Esophagus squamous epithelium (tissue), 5 donors: ENCODE measurements around the gene PNMA1. TPM values are rescaled to one million over a fixed set of nuclear protein-coding genes. Genes with fewer than 3 reads are reported as not detected.
A peak's percentile ranks its signal among the peaks of the same experiment; 100 is the strongest.

Source experiments
- DNase-seq: peaks from one replicate; lab custom pipeline; 2025; lab: John Stamatoyannopoulos, UW
- H3K27ac ChIP-seq, 4 donors: fragments of 200-600 bp; sonication (generic); one replicate each; pipeline ENCODE4 v1.5.1; 2016 to 2019; ENCODE audit warnings: mild to moderate bottlenecking in 1 of 4
- H3K27me3 ChIP-seq, 4 donors: fragments of 200-600 bp; sonication (generic); 1 replicate in 3 of 4; 2 replicates in 1 of 4; pipeline versions ENCODE4 v1.5.1 to v1.6.0; 2017 to 2021; ENCODE audit warnings: antibody characterized with exemption in 1 of 4
- H3K36me3 ChIP-seq, 3 donors: fragments of 200-600 bp; sonication (generic); one replicate each; pipeline ENCODE4 v1.5.1; 2016 to 2019
- H3K4me1 ChIP-seq, 3 donors: fragments of 200-600 bp; sonication (generic); one replicate each; pipeline ENCODE4 v1.5.1; 2017 to 2019
- H3K4me3 ChIP-seq, 4 donors: fragments of 200-600 bp; sonication (generic); 1 replicate in 3 of 4; 2 replicates in 1 of 4; pipeline ENCODE4 v1.5.1; 2016 to 2019; ENCODE audit warnings: mild to moderate bottlenecking in 2 of 4, moderate library complexity in 1 of 4
- H3K9me3 ChIP-seq, 3 donors: fragments of 200-600 bp; sonication (generic); one replicate each; pipeline ENCODE4 v1.5.1; 2016 to 2019
- POLR2A ChIP-seq, 4 donors: fragments of 450-650 bp; IDR thresholded peaks; one replicate each; pipeline ENCODE4 v1.6.1; 2017; ENCODE audit warnings: antibody characterized with exemption in 4 of 4, mild to moderate bottlenecking in 4 of 4, moderate library complexity in 3 of 4
- WGBS, 2 donors: methylation state at CpG; one replicate each; pipeline ENCODE4 v1.1.5; 2018; 5-methylcytosine and 5-hydroxymethylcytosine counted together
- intact Hi-C: fragments of 100-400 bp; cut with DNase I; formaldehyde crosslinking; loops from one replicate; pipeline ENCODE4 v1.15.0; 2022
- total RNA-seq, 4 donors: library from RNA; depleted of rRNA; stranded (reverse); fragments of >200 nt; gene quantifications; one replicate each; pipeline ENCODE4 v1.1.0, GENCODE V29; 2016
- TF ChIP-seq, protein P1 (sequence below), 6 experiments: fragments of 450-650 bp in 4 of 6; fragments of 200-600 bp in 2 of 6; sonication (generic) in 2 of 6; IDR thresholded peaks; one replicate each; pipeline ENCODE4 v1.5.1; 2016 to 2019; ENCODE audit warnings: antibody characterized with exemption in 6 of 6, mild to moderate bottlenecking in 4 of 6, moderate library complexity in 4 of 6
- donor health status: DM: yes; HTN: yes; CAD: no.

Gene PNMA1
- total RNA-seq, 4 donors from 2014 or later, result 4.2 to 13.9 (median 7.2) TPM

DNA sequence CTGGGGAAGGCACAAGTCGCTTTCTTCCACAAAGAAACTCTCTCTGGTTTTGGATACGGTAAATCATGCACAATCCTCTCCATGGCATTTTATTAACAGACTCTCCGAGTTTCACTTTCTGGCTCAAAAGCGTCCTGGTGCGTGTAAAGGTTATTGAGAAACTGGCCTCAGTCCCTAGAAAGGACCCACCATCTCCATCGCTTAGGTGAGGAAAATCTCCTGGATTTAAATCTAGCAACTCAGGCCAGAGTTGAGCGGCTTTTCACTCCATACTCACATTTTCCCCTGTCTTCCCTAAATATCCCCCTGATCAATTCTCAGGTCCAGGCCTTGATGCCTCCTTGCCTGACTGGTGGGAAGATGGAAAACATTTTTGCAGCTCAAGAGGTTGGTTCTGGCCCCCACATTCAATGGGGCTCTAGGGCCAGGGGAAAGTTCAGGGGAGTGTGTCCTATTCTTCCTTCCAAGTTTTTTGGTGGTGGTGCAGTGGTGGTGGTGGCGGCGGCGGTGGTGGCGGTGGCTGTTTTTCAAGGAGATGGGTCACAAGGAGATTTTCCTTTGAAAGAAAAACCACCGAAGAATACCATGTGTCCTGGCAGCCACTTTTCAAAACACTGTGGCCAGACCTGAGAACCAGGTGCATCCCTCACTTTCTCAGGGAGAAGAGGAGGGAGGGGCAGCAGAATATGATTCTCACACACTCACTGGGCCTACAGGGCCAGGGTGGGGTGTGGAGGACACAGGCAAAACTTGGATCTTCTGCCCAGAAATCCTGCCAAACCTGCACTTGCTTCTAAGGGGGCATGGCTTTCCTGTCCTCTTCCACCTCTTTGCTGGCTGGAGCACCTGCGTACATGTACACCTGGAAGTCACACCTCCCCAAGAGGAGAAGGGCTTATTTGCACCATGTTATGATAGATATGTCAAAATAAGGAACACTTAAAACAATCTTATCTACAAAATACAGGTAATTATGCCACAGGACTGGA is 46.7 kb upstream of the PNMA1 start:
- H3K4me3 ChIP-seq, result peak overlapping the region; percentile 72 to 94 (median 88)
- intact Hi-C loops, result no loop called here
- H3K4me1 ChIP-seq, result peaks cover 73 to 89% (median 81%) of the 10 kb centered on the region in 3 donors
- no peaks in the 10 kb centered on the region for H3K36me3 ChIP-seq
- no peaks in the 10 kb centered on the region for H3K27me3 ChIP-seq
- 29 to 30% methylated on average over 7 to 10 of the region's 13 CpGs for WGBS, 2 donors
- DNase-seq, result no peak
- peak overlapping the region; percentile 92 to 100 (median 98) for H3K27ac ChIP-seq
- TF ChIP-seq POLR2A (IDR thresholded peaks at IDR 0.05), result no peak
- TF ChIP-seq, protein P1, sequence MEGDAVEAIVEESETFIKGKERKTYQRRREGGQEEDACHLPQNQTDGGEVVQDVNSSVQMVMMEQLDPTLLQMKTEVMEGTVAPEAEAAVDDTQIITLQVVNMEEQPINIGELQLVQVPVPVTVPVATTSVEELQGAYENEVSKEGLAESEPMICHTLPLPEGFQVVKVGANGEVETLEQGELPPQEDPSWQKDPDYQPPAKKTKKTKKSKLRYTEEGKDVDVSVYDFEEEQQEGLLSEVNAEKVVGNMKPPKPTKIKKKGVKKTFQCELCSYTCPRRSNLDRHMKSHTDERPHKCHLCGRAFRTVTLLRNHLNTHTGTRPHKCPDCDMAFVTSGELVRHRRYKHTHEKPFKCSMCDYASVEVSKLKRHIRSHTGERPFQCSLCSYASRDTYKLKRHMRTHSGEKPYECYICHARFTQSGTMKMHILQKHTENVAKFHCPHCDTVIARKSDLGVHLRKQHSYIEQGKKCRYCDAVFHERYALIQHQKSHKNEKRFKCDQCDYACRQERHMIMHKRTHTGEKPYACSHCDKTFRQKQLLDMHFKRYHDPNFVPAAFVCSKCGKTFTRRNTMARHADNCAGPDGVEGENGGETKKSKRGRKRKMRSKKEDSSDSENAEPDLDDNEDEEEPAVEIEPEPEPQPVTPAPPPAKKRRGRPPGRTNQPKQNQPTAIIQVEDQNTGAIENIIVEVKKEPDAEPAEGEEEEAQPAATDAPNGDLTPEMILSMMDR (IDR thresholded peaks at IDR 0.05), result no peak
- no peaks in the 10 kb centered on the region for H3K9me3 ChIP-seq

DNA sequence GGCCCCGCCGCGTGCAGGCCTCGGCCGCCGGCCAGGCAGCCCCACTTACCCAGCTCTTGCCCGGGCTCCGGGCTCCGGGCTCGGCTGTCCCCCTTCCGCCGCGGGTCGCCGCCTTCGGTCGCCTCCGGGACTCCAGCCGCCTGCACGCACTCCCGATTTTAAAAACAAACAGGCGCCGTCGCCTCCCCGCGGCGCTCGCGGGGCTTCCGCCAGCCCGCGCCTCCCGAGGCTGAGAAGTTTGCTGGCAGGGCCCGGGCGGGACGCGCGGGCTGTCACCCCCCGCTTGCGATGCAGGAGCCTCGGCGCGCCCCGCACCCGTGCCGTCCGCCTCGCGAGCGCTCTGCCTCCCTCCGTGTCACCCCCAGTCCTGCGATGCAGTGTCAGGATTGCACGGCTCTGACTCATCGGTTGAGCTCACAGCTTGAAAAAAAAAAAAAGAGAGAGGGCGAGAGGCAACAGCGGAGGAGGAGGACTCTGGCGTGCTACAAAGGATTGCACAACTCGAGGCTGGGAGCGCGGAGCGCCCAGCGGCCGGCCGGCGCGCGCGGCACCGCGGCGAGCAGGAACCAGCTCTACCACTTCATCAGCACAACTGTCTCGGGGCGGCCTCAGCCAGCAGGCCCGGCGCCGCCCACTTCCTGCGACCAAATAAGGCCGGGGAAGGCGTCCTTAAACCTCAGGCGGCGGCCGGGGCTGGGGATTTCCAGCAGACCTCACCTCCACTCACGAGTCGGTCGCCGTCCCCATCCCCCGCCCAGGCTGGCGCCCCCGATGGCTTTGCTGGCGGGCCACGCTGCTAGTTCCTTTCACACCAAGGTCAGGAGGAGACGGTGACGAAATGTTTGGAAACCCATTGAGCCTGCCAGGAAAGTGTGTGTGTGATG is 45.8 kb upstream of the PNMA1 start:
- DNase-seq, result peak; percentile 86
- 0% methylated on average over 5 to 26 of the region's 93 CpGs for whole genome bisulfite sequencing, 2 donors
- intact Hi-C loops, result no loop called here
- Histone ChIP-seq H3K4me3 (peak overlapping the region; percentile 72 to 94 (median 88)), H3K9me3 (no peaks in the 10 kb centered on the region), H3K4me1 (peaks cover 73 to 89% (median 81%) of the 10 kb centered on the region in 3 donors), H3K27me3 (no peaks in the 10 kb centered on the region), H3K36me3 (no peaks in the 10 kb centered on the region), H3K27ac (peak overlapping the region; percentile 92 to 100 (median 98))
- TF ChIP-seq POLR2A (IDR thresholded peaks at IDR 0.05), result peak in 3 of 4 donors; percentile 79 to 97 (median 92)
- TF ChIP-seq, protein P1 (IDR thresholded peaks at IDR 0.05), result peak in 2 of 6 experiments; percentile 25 to 38

DNA sequence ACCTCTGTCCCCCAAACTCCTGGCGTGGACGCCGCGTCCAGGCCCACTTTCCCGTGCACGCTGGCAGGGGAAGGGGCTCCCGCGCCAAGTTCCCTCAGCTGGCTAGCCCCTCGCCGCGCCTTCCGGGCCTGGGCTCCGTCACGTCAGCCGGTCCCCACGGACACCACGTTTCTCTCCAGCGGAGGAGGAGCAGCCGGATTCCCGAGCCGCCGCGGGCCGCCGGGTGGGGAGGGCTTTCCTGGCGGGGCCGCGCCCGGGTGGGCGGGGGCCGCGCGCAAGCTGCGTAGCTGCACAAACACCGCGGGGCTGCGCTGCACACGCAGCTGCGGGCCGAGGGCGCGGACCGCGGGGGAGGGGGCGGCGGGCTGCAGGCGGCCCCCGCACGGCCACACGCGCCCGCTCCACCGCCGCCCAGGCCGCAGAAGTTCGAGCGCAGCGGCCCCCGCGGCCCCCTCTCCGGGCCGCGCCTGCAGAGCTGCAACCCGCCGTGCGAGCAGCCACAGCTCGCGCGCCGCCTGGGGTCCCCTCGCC is 45.1 kb upstream of the PNMA1 start:
- TF ChIP-seq, protein P1 (IDR thresholded peaks at IDR 0.05), result no peak
- peak in 2 of 4 donors; percentile 7 to 34 for TF ChIP-seq POLR2A (IDR thresholded peaks at IDR 0.05)
- Histone ChIP-seq H3K27me3 (no peaks in the 10 kb centered on the region), H3K4me1 (peaks cover 73 to 89% (median 81%) of the 10 kb centered on the region in 3 donors), H3K4me3 (peak overlapping the region; percentile 72 to 94 (median 88)), H3K36me3 (no peaks in the 10 kb centered on the region), H3K27ac (peak overlapping the region; percentile 92 to 100 (median 98)), H3K9me3 (no peaks in the 10 kb centered on the region)
- intact Hi-C loops, result no loop called here
- DNase-seq, result no peak
- WGBS, 2 donors, result 0% methylated on average over 4 of the region's 71 CpGs; no CpG with 5 or more reads in 1 of the 2 donors

DNA sequence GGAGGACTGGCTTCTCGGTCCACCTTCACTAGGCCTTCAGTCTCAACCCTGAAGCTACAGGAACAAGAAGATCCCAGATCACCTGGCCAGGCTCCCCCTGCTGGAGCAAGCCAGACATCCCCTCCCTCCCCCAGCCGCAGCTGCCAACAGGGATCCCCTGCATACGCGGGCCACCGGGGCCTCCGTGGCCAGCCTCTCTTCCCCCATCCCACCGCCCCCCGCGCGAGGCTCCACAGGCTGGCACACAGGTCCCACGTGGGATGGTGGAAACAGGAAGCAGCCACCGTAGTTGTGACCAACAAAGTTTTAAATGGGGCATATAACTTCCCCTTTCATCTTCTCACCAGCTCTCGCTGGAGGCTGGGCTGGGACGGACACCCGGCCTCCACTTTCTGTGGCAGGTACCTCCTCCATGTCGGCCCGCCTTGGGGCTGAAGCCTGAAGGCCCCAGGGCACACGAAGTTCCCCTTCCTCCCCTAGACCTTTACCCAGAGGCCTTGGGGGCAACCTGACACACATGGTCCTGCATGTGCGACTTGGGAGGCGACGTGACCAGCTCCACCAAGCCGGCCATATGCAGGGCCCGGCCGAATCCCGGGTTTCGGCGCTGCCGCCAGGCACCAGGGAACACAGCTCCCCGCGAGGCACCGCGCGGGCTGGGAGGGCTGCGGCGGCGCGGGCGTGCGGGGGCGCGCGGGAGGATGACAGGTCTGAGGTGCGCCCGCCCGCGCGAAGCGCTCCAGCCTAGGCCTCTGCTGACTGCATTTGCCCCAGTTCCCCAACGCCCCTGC is 44.4 kb upstream of the PNMA1 start:
- TF ChIP-seq POLR2A (IDR thresholded peaks at IDR 0.05), result peak in 2 of 4 donors; percentile 27 to 32
- TF ChIP-seq, protein P1 (IDR thresholded peaks at IDR 0.05), result peak; percentile 31 to 76 (median 61)
- no peaks in the 10 kb centered on the region for H3K27me3 ChIP-seq
- H3K4me3 ChIP-seq, result peak overlapping the region; percentile 72 to 94 (median 88)
- intact Hi-C loops, result no loop called here
- no peaks in the 10 kb centered on the region for H3K36me3 ChIP-seq
- peaks cover 79 to 89% (median 82%) of the 10 kb centered on the region in 3 donors for H3K4me1 ChIP-seq
- peak; percentile 54 for DNase-seq
- peak overlapping the region; percentile 92 to 100 (median 98) for H3K27ac ChIP-seq
- 0% methylated on average over 3 to 4 of the region's 49 CpGs for WGBS, 2 donors
- H3K9me3 ChIP-seq, result no peaks in the 10 kb centered on the region
